ENCODE measurements around the gene SLC25A42.
A peak's percentile ranks its signal among the peaks of the same experiment; 100 is the strongest.
"Not testable (repeated sequence)": the region's sequence is repeated elsewhere in the genome, so short reads cannot be mapped to it uniquely, and the experiment has no call there.

Gene SLC25A42, protein sequence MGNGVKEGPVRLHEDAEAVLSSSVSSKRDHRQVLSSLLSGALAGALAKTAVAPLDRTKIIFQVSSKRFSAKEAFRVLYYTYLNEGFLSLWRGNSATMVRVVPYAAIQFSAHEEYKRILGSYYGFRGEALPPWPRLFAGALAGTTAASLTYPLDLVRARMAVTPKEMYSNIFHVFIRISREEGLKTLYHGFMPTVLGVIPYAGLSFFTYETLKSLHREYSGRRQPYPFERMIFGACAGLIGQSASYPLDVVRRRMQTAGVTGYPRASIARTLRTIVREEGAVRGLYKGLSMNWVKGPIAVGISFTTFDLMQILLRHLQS

DNA sequence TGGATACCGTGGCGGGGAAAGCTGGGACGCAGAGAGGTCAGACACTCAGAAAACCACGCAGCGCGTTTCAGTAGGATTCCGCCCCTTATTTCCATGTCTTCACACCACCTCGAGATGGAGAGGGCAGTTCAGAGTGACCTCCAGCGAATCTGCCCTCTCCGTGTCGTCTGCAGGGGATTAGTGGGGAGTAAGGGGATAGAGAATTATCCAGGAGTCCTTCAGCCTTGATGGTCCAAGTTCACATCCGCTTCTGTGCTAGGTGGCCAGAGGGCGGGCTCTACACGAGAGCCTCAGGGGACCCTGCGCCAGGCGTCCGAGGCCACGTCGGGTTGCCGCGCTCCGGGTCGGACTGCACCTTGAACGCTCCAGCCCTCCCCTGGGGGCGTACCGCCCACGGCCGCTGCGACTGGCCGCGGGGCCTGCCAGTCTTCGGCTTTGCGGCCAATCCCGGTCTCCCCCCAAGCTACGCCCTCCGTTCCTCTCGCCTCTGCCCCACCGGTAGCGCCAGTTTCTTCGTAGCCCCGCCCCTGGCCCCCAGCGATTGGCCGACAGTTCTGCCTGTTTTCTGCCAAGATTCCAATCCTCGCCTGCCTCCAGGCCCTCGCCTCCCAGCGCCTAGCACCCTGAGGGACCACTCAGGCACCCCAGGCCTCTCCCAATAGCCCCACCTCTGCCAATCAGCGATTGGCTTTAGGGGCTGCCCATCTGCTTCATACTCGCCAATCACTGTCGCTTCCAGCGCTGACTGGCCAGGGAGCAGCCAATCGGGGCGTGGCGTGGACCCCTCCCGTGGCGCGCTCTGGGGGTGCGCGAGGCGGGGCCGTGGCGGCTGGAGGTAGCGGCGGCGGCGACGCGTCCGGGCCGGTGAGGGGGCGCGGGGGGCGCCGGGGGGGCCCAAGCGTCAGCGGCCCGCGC is at the start of gene SLC25A42:
SLC25A42 (plus strand) TSS at position 812 of the 915 bp plus-strand sequence. CDS start 32,131 bp downstream, outside the sequence.
- peak; percentile 98 for DNase-seq (ENCODE audit: low read depth)

DNA sequence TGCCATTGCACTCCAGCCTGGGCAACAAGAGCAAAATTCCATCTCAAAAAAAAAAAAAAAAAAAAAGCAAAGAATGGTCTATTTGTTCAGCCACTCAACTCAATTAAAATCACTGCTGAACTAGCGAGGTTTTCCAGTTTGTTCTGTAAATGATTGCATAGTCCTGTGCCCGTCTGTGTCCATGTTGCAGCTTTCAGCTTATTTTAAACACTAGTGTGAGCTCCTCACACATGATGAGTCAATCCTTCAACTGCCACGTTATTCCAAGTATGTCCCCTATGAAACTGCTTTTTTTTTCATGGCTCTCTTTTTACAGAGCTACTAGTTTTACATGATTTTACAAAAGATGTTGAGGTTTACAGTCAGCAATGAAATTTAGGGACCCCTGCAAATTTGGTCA is 42.7 kb upstream of the SLC25A42 start:
- no peak for DNase-seq (ENCODE audit: low read depth)

DNA sequence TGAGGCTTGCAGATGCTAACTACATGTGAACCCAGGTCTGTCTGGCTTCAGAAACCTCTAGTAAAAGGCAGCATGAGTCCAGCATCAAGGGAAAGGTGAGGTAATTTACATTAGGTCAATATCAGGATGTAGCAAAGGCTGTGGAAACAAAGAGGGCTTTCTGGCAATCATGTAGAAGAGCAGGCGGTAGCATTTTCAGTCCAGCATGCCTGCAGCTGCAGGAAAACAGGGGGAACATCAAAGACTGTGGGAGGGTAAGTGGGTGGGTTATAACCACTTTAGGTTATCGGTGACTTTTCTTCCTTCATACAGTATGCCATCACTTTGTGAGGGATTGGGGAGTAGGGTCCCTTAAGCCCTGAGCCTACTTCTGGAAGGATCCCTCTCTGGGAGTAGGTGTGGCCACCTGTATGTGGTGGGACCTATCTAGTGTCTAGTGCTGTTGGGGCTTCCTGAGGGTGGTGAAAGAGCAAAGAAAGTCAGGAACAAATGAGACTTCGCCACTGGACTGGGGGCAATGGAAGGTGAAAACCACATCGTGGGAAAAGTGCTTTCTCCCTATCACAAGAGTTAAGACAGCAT is 41.3 kb upstream of the SLC25A42 start:
- DNase-seq (ENCODE audit: low read depth), result no peak

DNA sequence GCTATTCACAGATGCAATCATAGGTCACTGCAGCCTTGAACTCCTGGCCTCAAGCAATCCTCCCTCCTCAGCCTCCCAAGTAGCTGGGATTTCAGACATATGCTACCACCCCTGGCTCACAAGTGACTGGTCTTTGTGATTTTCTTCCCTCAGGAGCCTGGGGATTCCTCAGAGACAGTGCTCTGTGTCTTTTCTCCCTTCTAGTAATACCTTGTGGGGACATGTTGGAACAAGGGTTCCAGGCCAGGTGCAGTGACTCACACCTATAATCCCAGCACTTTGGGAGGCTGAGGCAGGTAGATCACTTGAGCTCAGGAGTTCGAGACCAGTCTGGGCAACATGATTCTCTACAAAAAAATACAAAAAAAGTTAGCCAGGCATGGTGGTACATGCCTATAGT is 40.4 kb upstream of the SLC25A42 start:
- DNase-seq (ENCODE audit: low read depth), result not testable (repeated sequence)

DNA sequence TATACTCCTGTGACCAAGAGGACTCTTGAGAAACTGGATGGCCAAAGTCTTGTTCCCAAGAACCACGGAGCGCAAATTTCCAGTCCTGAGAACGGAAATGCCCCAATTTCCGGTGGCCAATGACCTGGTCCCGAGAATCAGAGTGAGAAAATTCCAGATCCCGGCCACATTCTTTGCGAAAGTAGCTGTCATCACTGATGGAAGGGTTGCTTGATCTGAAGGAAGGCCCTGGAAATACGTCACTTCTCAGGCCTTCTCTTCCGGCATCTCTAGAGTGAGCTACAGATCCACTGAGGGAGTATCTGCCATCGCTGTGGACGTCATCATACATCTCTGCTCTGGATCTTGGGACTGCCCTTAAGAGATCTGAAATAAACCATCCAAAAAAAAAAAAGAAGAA is 37.9 kb upstream of the SLC25A42 start:
- no peak for DNase-seq (ENCODE audit: low read depth)

DNA sequence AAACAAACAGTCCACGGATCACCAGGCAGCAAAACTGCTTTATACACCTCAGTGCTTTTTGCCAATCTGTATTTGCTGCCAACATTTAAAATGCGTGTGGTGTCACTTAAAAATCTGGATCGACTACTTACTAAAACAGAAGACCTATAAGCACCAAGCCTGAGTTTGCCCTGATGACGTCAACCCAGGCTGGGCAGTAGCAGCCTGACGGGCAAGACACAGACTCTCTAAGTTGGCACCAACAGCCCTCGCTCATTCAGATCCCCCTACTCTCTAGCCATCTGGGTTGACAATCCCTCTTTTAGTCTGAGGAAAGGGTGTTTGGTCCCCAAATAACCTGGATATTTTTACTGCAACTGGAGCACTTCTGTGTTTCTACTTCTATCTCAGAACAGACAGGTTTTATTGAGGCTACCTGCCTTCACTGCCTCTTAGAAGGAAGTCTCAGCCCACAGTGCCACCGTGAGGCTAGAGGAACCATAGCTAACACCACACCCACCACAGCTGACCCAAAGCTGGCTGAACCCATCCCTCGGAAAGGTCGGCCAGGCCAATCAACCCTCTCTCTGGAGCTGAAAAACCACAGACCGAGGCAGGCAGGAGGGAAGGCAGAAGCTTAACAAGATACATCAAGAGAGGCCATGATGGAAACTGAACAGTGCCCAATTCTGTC is 37.4 kb upstream of the SLC25A42 start:
- DNase-seq (ENCODE audit: low read depth), result no peak

DNA sequence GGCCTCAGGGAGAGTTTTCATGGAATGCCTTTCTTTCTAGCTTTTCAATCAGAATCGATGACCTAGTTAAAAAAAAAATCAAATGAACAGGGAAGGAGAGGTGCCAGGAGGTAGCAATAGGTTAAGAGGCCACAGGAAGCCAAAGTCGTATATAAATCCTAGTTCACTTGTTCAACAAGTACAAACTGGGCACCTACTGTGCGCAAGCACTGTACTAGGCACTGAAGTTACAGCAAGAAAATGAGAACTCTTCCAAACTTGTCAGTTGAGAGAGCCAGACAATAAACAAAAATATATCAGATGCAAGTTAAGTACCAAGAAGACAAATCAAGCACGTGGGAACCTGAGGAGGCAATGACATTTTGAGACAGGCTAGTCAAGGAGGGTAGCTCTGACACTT is 36.6 kb upstream of the SLC25A42 start:
- no peak for DNase-seq (ENCODE audit: low read depth)

DNA sequence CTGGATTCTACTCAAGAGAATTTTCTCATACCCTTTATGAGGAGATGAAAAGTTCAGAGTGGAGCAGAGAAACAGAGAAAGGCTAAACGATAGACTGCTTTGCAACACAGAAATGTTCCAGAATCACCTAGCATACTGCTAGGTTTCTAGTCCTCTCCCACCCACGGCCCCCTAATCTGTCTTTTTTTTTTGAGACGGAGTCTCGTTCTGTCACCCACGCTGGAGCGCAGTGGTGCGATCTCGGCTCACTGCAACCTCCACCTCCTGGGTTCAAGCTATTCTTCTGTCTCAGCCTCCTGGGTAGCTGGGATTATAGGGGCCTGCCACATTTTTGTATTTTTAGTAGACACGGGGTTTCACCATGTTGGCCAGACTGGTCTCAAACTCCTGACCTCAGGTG is 35.3 kb upstream of the SLC25A42 start:
- no peak for DNase-seq (ENCODE audit: low read depth)

DNA sequence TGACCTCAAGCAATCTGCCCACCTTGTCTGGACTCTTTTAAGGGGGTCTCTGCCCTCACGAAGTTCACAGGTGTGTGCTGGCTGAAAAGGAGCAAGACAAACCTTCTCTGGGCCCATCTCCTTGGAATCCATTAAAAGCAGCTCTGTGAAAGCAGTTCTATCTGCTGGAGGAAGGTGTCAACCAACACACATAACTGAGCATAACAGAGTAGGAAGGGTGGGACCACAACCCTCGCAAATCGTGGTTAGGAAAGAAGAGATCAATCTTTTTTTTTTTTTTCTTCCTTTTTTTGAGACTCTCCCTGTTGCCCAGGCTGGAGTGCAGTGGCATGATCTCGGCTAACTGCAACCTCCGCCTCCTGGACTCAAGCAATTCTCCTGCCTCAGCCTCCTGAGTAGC is 31.9 kb upstream of the SLC25A42 start:
- DNase-seq (ENCODE audit: low read depth), result no peak

DNA sequence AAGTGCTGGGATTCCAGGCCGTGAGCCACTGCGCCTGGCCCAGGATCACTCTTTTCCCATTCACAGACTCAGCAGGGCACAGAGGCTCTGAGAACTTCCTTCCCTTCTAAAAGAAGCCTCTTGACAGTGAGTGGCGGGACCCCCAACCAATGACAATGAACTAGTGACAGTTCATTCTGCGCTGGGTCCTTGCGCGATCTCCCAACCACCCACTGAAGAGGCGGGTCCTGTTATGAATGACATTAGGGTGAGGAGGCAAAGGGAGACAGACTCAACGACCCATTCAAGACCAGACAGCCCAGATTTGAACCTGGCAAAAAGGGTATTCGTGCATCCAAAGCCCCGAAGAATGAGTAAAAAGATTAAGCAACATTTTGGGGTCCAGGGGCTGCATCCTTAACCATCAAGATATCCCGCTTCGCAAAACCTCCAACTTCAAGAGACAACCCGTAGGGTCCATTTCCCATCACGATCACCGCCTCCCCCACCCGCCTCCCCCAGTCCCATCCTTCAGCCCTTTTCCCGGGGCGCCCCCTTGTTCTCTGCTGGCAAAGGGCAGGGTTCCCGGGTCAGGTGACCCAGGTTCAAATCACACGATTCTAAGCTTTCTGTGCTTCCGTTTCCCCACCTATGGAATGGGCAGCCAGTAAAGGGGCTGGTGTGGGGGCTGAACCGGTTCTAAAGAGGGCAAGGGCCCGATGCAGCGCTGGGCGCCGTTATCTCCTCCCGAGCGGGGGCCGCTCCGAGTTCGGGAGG is 31.2 kb upstream of the SLC25A42 start:
- peak; percentile 70 for DNase-seq (ENCODE audit: low read depth)

DNA sequence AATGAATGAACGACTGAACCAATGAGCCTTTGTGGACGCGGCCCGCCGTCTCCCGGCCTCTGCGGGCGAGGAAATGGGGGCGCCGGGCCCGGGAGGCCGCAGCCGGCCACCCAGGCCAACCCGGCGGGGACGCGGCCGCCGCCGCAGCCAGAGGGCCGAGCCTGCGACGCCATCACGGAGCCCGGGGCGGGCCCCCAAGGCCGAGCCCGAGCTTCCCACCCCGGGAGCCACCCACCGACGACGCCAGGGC is 30.7 kb upstream of the SLC25A42 start:
- no peak for DNase-seq (ENCODE audit: low read depth)

DNA sequence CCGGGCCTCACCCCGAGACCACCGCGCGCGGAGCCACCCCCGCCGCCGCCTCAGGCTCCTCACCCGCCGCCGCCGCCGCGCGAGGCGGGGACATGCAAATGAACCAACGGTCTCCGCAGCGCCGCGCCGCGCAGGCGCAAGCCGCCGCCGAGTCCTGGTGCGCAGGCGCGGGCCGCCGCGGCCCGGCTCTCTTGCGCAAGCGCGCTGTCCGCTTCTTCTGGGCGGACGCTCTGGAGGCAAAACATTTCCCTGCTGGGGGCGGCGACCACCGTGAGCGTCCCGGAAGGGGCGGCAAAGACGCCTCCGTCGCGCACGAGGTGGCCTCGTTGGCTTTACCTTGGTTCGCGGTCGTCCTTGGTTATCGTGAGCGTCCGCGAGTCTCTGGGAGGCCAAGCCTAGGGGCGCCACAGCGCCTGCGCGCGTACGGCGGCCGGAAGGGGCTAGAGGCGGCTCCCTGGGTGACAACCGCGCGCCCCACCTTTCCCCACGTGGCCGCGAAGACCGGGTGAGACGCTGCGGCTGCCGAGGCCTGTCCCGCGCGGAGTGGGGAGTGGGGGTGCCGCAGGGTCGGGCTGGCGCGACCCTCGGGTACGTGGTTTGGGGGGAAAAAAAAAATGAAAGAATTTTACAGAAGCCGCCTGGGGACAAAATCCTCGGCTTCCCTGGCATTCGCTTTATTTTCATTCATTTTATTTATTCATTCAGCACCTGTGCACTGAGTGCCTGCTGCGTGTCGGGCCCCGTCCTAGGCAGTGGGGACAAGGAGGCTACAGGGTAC is 30.2 kb upstream of the SLC25A42 start, which contains the start of the genes ARMC6 and SUGP2:
ARMC6 (plus strand) TSS at position 178 of the 778 bp plus-strand sequence. CDS start 607 bp downstream, outside the sequence.
SUGP2 (minus strand) TSS at position 92 of the 778 bp plus-strand sequence. CDS start 2,446 bp downstream, outside the sequence.
- peak; percentile 83 for DNase-seq (ENCODE audit: low read depth)

DNA sequence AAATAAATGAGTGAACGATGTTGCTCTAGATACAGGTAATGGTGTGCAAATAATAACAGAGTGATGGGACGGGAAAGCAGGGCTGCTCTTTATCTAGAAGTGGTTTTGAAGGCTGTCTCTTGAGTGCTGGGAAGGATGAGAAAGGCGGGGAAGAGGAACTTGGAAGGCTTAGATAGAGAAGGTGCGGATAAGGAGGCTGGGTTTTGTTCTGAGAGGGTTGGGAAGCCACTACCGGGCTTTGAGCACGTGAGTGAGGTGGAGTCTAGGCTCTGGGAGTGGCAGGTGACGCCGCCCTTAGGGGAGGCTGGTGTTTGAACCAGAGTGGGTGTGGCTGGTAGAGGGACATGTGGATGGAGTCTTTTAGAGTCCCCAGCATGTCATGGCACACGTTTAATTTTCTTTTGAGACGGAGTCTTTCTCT is 29.6 kb upstream of the SLC25A42 start:
- DNase-seq (ENCODE audit: low read depth), result peak; percentile 44

DNA sequence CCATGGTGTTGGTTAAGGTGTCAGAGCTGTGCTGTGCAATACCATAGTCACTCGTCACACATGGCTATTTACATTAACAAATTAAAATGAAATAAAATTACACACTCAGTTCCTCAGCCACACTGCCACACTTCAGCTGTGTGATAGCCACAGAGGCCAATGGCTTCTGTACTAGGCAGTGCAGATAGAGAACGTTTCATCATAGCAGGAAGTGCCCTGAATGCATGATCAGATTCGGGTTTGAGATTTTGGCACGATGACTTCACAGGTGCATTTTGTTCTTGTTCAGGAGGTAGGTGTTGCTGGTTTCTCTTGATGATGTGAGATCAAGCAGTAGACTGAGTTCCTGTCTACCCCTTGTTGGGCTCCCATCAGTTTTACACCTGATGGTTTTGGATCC is 23.9 kb upstream of the SLC25A42 start:
- no peak for DNase-seq (ENCODE audit: low read depth)

DNA sequence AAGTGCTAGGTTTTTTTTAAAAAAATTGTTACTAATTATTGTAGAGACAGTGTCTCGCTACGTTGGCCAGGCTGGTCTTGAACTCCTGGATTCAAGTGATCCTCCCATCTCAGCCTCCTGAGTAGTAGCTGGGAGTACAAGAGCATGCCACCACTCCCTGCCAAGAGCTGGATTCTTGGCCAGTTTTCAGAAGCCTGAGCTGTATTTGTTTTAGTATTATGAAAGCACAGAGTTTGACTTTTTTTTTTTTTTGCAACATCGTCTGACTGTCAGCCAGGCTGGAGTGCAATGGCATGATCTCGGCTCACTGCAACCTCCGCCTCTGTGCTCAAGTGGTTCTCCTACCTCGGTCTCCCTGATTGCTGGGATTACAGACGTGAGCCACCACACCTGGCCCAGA is 23.4 kb upstream of the SLC25A42 start:
- DNase-seq (ENCODE audit: low read depth), result no peak

DNA sequence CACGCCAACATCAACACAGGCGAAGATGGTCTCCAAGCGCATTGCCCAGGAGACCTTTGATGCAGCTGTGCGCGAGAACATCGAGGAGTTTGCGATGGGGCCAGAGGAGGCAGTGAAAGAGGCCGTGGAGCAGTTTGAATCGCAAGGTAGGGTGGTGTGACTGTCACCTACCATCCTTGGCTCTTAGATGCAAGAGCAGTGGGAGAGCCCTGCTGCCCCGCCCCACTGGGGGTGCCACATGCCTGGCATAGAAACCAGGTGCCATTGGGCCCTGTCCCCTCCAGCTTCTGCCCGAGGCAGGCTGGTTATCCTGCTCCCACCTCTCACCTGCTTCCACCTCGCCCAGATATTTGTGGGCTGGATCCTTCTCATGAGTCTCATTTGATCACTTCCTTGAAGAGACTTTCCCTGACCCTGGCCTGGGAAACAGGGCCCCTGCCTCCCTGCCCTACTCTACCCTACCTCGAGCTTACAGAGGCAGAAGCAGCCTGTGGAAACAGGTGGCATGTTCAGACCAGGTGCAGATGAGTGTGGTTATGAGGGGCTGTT is 21.0 kb upstream of the SLC25A42 start:
- no peak for DNase-seq (ENCODE audit: low read depth)

DNA sequence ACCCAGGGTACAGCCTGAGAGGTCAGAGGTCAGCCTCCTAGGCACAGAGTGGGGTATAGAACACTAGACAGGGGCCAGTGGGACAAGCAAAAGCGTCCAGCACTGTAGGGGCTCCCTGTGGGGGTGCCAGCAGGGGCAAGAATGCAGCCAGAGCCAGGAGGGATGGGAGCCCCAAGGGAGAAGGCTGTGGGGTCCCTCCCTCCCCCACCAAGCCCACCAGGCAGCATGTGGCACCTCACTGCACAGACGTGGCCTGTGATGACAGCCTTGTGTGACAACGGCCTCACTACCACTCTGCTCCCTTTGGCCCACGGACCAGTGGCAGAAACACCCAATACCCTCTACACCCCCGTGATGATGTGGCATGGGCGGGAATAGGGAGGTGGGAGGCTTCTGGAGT is 20.3 kb upstream of the SLC25A42 start:
- DNase-seq (ENCODE audit: low read depth), result no peak

DNA sequence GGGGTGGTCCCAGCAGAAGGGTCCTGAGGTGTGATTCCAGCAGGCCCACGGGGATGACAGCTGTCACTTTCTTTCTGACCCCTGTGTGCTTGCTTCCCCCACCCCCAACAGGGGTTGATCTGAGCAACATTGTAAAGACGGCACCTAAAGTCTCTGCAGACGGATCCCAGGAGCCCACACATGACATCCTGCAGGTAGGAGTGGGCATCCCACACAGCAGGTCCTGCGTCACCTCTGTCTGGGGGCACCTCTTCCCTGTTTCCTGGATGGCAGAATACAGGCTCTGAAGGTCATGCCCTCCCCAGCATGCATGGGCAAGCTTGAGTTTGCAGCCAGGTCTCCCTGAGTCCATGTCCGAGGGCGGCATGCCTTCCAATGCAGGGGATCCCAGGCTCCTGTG is 19.9 kb upstream of the SLC25A42 start:
- DNase-seq (ENCODE audit: low read depth), result no peak

DNA sequence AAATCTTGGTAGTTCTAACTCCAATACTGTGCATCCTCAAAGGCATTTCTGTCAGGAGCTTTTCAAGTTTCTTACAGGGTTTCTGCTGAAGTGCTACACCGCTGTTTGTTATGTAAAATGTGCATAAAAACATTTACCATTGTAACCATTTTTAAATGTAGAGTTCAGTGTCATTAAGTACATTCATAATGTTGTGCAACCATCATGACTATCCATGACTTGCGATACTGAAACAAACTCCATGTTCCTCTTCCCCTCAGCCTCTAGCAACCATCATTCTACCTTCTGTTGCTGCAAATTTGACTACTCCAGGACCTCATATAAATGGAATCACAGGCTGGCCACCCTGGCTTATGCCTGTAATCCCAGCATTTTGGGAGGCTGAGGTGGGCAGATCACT is 14.4 kb upstream of the SLC25A42 start:
- DNase-seq (ENCODE audit: low read depth), result no peak

DNA sequence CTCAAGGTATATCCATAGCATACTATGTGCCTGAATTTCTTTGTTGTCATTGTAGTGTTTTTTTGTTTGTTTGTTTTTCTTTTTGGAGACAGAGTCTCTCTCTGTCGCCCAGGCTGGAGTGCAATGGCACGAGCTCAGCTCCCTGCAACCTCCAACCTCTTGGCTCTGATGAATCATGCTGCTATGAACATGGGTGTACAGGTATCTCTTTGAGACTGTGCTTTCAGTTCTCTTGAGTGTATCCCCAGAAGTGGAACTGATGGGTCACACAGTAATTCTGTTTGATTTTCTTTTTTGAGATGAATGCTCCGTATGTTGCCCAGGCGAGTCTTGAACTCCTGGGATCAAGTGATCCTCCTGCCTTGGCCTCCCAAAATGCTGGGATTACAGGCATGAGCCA is 13.7 kb upstream of the SLC25A42 start:
- no peak for DNase-seq (ENCODE audit: low read depth)
